Activated naive CD8-positive, alpha-beta T cell treated with anti-CD3 and anti-CD28 coated beads for 36 hours (primary cell): ENCODE data around the gene ASPDH. TPM values are rescaled to one million over a fixed set of nuclear protein-coding genes. Genes with fewer than 3 reads are reported as not detected.

Source experiments
- DNase-seq: peaks from one replicate; pipeline ENCODE4 v3.0.0; 2021
- H3K27ac Mint-ChIP-seq: one replicate; pipeline ENCODE4 v1.8.0; 2022; ENCODE audit warnings: mild to moderate bottlenecking, moderate library complexity, mixed read lengths
- H3K27me3 Mint-ChIP-seq: one replicate; pipeline ENCODE4 v1.8.0; 2022; ENCODE audit warnings: mild to moderate bottlenecking, mixed read lengths
- H3K36me3 Mint-ChIP-seq: one replicate; pipeline ENCODE4 v1.8.0; 2021; ENCODE audit warnings: mild to moderate bottlenecking, mixed read lengths
- H3K4me1 Mint-ChIP-seq: one replicate; pipeline ENCODE4 v1.8.0; 2021; ENCODE audit warnings: mixed read lengths
- H3K4me3 Mint-ChIP-seq: one replicate; pipeline ENCODE4 v1.8.0; 2022; ENCODE audit warnings: mild to moderate bottlenecking, moderate library complexity, mixed read lengths
- H3K9me3 Mint-ChIP-seq: one replicate; pipeline ENCODE4 v1.8.0; 2022; ENCODE audit warnings: mixed read lengths
- total RNA-seq, 2 experiments: library from RNA; stranded (reverse); gene quantifications; one replicate each; pipeline ENCODE4 v1.2.3, GENCODE V29; 2021

The ASPDH gene
- total RNA-seq, 2 experiments from 2014 or later, result not detected

- no peak for DNase-seq
- peaks cover 26% of the 10 kb centered on the region for H3K36me3 Mint-ChIP-seq
- peaks cover 7% of the 10 kb centered on the region for H3K4me1 Mint-ChIP-seq
- H3K27me3 Mint-ChIP-seq, result peaks cover 4% of the 10 kb centered on the region
- H3K9me3 Mint-ChIP-seq, result peaks cover 5% of the 10 kb centered on the region
- H3K27ac Mint-ChIP-seq, result peak overlapping the region; percentile 9
- H3K4me3 Mint-ChIP-seq, result no peak overlapping the region
These were observed 28.3 kb downstream of the ASPDH start for GRCh38 chr19:50485284-50485955.

- H3K4me3 Mint-ChIP-seq, result no peak overlapping the region
- peaks cover 2% of the 10 kb centered on the region for H3K4me1 Mint-ChIP-seq
These were observed 30.8 kb downstream of the ASPDH start for GRCh38 chr19:50482916-50483315.

GRCh38 chr19:50482271-50482855 is 31.4 kb downstream of the ASPDH start:
- DNase-seq, result no peak
- H3K27me3 Mint-ChIP-seq, result no peaks in the 10 kb centered on the region
- H3K4me1 Mint-ChIP-seq, result peaks cover 6% of the 10 kb centered on the region
- H3K4me3 Mint-ChIP-seq, result no peak overlapping the region
- H3K36me3 Mint-ChIP-seq, result peaks cover 42% of the 10 kb centered on the region
- H3K27ac Mint-ChIP-seq, result no peak overlapping the region
- H3K9me3 Mint-ChIP-seq, result peaks cover 5% of the 10 kb centered on the region

More at GRCh38 chr19:50482916-50483315, 30.8 kb downstream of the ASPDH start:
- Mint-ChIP-seq H3K27ac (no peak overlapping the region), H3K9me3 (peaks cover 5% of the 10 kb centered on the region), H3K36me3 (peaks cover 36% of the 10 kb centered on the region), H3K27me3 (no peaks in the 10 kb centered on the region)
- DNase-seq, result no peak

GRCh38 chr19:50481351-50482149 is 32.2 kb downstream of the ASPDH start:
- Mint-ChIP-seq H3K4me1 (peaks cover 8% of the 10 kb centered on the region), H3K27me3 (no peaks in the 10 kb centered on the region), H3K27ac (no peak overlapping the region), H3K9me3 (peaks cover under 1% of the 10 kb centered on the region), H3K36me3 (peaks cover 34% of the 10 kb centered on the region), H3K4me3 (no peak overlapping the region)
- no peak for DNase-seq

GRCh38 chr19:50480281-50481111 is 33.2 kb downstream of the ASPDH start:
- peaks cover 8% of the 10 kb centered on the region for H3K4me1 Mint-ChIP-seq
- H3K27me3 Mint-ChIP-seq, result no peaks in the 10 kb centered on the region
- H3K36me3 Mint-ChIP-seq, result peaks cover 29% of the 10 kb centered on the region
- no peak for DNase-seq
- peak overlapping the region; percentile 17 for H3K27ac Mint-ChIP-seq
- no peaks in the 10 kb centered on the region for H3K9me3 Mint-ChIP-seq
- H3K4me3 Mint-ChIP-seq, result no peak overlapping the region

GRCh38 chr19:50479761-50480251 is 33.9 kb downstream of the ASPDH start:
- H3K27ac Mint-ChIP-seq, result no peak overlapping the region
- H3K4me3 Mint-ChIP-seq, result no peak overlapping the region
- no peaks in the 10 kb centered on the region for H3K9me3 Mint-ChIP-seq
- no peaks in the 10 kb centered on the region for H3K27me3 Mint-ChIP-seq
- peaks cover 24% of the 10 kb centered on the region for H3K36me3 Mint-ChIP-seq
- DNase-seq, result no peak
- peaks cover 8% of the 10 kb centered on the region for H3K4me1 Mint-ChIP-seq

GRCh38 chr19:50478901-50479715 is 34.6 kb downstream of the ASPDH start:
- H3K4me1 Mint-ChIP-seq, result peaks cover 8% of the 10 kb centered on the region
- peak; percentile 34 for DNase-seq
- H3K36me3 Mint-ChIP-seq, result peaks cover 24% of the 10 kb centered on the region
- no peaks in the 10 kb centered on the region for H3K27me3 Mint-ChIP-seq
- H3K9me3 Mint-ChIP-seq, result no peaks in the 10 kb centered on the region
- H3K4me3 Mint-ChIP-seq, result no peak overlapping the region
- no peak overlapping the region for H3K27ac Mint-ChIP-seq

GRCh38 chr19:50477751-50478515 is 35.8 kb downstream of the ASPDH start:
- Mint-ChIP-seq H3K4me1 (peaks cover 8% of the 10 kb centered on the region), H3K9me3 (no peaks in the 10 kb centered on the region), H3K4me3 (peak overlapping the region; percentile 97), H3K36me3 (peaks cover 24% of the 10 kb centered on the region), H3K27me3 (no peaks in the 10 kb centered on the region), H3K27ac (peak overlapping the region; percentile 56)
- no peak for DNase-seq

GRCh38 chr19:50476907-50477238 is 36.8 kb downstream of the ASPDH start:
- H3K27me3 Mint-ChIP-seq, result no peaks in the 10 kb centered on the region
- peaks cover 8% of the 10 kb centered on the region for H3K4me1 Mint-ChIP-seq
- peak overlapping the region; percentile 81 for H3K27ac Mint-ChIP-seq
- H3K9me3 Mint-ChIP-seq, result no peaks in the 10 kb centered on the region
- H3K36me3 Mint-ChIP-seq, result peaks cover 21% of the 10 kb centered on the region
- DNase-seq, result no peak
- peak overlapping the region; percentile 97 for H3K4me3 Mint-ChIP-seq

- Mint-ChIP-seq H3K4me1 (peaks cover 8% of the 10 kb centered on the region), H3K9me3 (no peaks in the 10 kb centered on the region)
These were observed 37.3 kb downstream of the ASPDH start, which contains the start of the genes EMC10 and GARIN5A for GRCh38 chr19:50476224-50476906. Gene EMC10 (plus strand): TSS chr19:50476507. CDS start chr19:50476545, 38 bp downstream. Gene GARIN5A (minus strand): TSS chr19:50476848. CDS start chr19:50476388, 460 bp downstream.

GRCh38 chr19:50475736-50476223 is 37.9 kb downstream of the ASPDH start:
- peak overlapping the region; percentile 97 for H3K4me3 Mint-ChIP-seq
- H3K36me3 Mint-ChIP-seq, result peaks cover 18% of the 10 kb centered on the region
- no peaks in the 10 kb centered on the region for H3K27me3 Mint-ChIP-seq
- H3K9me3 Mint-ChIP-seq, result no peaks in the 10 kb centered on the region
- H3K4me1 Mint-ChIP-seq, result peaks cover 8% of the 10 kb centered on the region
- H3K27ac Mint-ChIP-seq, result peak overlapping the region; percentile 38
- no peak for DNase-seq

More at GRCh38 chr19:50476224-50476906, 37.3 kb downstream of the ASPDH start, which contains the start of the genes EMC10 and GARIN5A:
- Mint-ChIP-seq H3K36me3 (peaks cover 20% of the 10 kb centered on the region), H3K4me3 (peak within 1 kb of the TSS; percentile 97), H3K27ac (peak within 1 kb of the TSS; percentile 81), H3K27me3 (no peaks in the 10 kb centered on the region)
- DNase-seq, result peak; percentile 98

GRCh38 chr19:50475101-50475568 is 38.6 kb downstream of the ASPDH start:
- H3K4me1 Mint-ChIP-seq, result peaks cover 8% of the 10 kb centered on the region
- no peak for DNase-seq
- peak overlapping the region; percentile 42 for H3K27ac Mint-ChIP-seq
- H3K27me3 Mint-ChIP-seq, result no peaks in the 10 kb centered on the region
- H3K9me3 Mint-ChIP-seq, result no peaks in the 10 kb centered on the region
- no peak overlapping the region for H3K4me3 Mint-ChIP-seq
- peaks cover 18% of the 10 kb centered on the region for H3K36me3 Mint-ChIP-seq
